Measurements from ENCODE around the gene MSX2.
A peak's percentile ranks its signal among the peaks of the same experiment; 100 is the strongest.

Gene MSX2

GRCh38 chr5:174723315-174723978 is 935 bp upstream of the MSX2 start:
- H3K4me3 ChIP-seq (ENCODE audit: low read length): peak overlapping the region; percentile 87
- no peak for DNase-seq (ENCODE audit: low read depth)
- no peak for TF ChIP-seq CTCF (conservative IDR thresholded peaks at IDR 0.05; ENCODE audit: low read depth, low read length)

DNA sequence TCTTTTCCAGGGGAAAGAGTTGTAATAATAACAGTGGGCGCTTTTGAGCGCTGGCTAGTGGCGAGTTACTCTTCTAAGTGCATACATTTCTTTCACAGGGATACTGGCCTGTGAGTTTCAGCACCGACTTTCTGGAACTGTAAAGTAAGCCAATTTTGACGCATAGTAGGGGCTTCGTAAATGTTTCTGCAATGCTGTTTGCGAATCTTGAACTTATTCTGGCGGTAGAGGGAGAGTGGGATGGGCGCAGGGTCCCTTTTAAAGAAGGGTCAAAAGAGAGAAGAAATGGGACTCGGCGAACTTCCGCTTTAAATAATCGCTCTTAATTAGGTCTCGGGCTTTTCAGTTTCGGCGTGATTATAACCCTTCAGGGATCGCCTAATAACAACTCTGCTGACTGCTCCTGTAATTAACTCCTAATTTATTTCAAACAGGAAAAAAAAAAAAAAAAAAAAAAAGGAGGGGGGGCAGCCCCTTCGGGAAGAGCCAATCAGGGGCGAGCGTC is 351 bp upstream of the MSX2 start:
- no peak for DNase-seq (ENCODE audit: low read depth)
- H3K4me3 ChIP-seq (ENCODE audit: low read length): peak overlapping the region; percentile 87
- TF ChIP-seq CTCF (conservative IDR thresholded peaks at IDR 0.05; ENCODE audit: low read depth, low read length): peak; percentile 8

DNA sequence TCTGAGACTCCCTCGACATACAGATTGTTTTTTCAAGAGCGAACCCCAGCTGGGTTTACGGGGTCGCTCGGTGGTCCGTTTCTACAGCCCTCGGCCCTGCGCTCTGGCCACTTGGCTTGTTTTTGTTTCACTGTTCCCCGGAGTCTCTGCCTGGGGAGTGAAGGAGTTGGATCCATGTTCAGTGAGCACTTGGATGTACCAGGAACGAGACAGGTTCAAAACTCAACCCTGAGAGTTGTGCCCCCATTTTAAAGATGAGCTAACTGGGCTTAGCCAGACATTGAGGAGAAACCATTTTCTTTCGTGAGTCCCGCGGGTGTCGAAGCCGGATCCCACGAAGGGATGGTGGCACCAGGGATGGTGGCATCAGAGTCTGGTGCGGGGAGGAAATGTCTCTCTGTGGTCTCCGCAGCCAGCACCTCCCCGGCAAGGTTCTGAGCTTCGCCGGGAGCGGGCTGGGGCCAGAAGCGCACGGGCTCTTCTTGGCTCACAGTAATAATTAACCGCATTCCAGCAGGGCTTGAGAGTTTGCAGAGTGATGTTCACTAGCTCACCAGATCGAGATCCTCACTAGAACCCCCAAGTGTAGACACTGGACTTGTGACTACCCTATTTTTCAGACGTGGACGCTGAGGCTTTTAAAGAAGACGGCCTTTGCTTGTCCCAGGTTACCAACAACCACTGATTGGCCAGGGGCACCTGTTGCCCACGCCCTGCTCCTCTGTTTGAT is 1.0 kb downstream of the MSX2 start:
- TF ChIP-seq CTCF (conservative IDR thresholded peaks at IDR 0.05; ENCODE audit: low read depth, low read length): no peak
- H3K4me3 ChIP-seq (ENCODE audit: low read length): peak overlapping the region; percentile 87
- no peak for DNase-seq (ENCODE audit: low read depth)

DNA sequence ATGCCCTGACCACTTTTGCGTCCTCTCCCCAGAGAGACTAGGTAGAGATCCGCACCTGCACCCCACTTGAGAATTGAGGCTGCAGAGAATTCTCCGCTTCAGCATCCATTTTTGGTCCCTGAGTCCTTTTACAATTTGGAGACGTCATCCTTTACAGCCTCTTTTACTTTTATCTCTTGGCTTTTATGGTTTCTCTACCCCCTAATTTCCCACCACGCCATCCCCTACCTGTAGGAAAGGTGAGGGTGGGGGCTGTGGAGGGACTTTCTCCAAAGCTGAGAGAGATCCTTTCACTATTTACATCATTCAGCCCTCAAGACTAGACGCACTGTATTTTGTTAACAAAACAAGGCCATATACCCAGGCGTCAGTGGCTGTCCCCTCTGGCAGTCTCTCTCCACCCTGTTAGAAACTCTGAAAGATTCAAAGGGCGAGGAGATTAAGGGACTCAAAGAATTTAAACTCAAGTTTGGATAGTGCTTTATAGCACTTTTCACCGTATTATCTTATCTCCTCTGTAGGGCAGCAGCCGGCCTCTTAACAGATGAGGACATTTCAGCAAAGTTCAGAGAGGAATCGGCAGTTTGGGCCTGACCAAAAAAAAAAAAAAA is 1.7 kb downstream of the MSX2 start:
- no peak for DNase-seq (ENCODE audit: low read depth)
- peak overlapping the region; percentile 87 for H3K4me3 ChIP-seq (ENCODE audit: low read length)
- no peak for TF ChIP-seq CTCF (conservative IDR thresholded peaks at IDR 0.05; ENCODE audit: low read depth, low read length)

DNA sequence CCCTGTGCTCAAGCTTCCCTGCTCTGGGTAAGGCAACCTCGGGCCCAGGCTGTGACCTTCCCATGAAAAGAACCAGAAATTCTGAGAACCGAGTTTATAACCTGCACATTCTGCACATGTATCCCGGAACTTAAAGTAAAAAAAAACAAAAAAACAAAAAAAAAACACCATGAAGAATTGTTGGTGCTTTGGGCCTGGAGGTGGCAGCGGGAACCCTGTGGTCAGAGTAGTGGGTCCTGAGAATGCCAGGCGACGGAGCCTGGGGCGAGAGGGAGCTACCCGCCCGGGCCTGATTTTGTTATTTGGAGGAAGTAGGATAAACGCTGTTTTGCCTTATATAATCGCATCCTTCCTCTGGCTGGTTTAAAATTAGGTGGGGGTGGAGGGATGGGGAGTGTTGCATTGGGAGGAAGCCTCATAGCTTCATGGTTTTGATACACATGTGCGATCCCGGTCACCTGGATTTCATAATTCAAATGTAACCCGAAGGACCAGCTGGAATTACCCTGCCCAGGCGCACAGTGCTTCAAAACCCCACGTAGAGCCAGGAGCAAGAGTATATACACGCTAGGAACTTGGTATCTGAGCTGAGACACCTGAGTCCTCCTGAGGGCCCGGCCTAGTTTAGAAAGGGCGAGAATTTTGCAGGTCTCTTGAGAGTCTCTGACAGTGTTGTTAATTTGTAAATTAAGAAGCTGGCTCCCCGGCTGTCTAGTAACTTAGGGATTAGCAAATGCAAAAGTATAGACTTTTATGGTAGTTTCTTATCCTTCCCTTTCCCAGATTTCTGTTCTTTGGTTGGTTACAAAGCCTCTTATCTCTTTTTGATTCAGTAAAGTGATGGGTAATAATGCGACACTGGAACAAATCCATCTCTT is 2.8 kb downstream of the MSX2 start:
- peak overlapping the region; percentile 4 for H3K4me3 ChIP-seq (ENCODE audit: low read length)
- no peak for DNase-seq (ENCODE audit: low read depth)
- no peak for TF ChIP-seq CTCF (conservative IDR thresholded peaks at IDR 0.05; ENCODE audit: low read depth, low read length)

- no peak overlapping the region for H3K4me3 ChIP-seq (ENCODE audit: low read length)
- TF ChIP-seq CTCF (conservative IDR thresholded peaks at IDR 0.05; ENCODE audit: low read depth, low read length): no peak
- no peak for DNase-seq (ENCODE audit: low read depth)
Observed at GRCh38 chr5:174727794-174728680, 3.7 kb downstream of the MSX2 start.
